ENCODE measurements around the gene TREX2. TPM values are rescaled to one million over a fixed set of nuclear protein-coding genes. Genes with fewer than 3 reads are reported as not detected.

Gene TREX2
- total and polyA plus RNA-seq, 10 of the 15 experiments (the other 5 are each of a cell fraction or from before 2014, with no cell fraction given) = 0.09 to 0.97 (median 0.60) TPM; not detected in 3

DNA sequence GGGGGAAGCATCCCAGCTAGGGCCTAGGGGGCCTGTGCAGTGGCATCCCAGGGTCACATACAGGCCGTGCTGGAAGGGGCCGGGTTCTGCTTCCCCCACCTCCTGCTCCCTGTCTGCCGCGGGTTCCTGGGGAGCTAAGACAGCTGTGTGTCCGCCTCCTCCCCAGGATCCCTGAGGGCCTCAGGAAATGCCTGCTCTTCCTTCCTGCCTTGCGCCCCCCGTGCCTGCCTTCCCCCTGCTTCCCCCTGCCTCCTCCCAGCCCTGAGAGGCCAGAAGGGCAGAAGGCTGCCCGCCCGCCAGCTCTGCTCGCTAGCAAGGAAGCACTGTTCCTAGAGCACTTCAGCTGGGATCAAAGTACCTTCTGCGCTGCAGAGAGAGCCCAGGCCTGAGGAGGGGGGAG, 46.1 kb upstream of the TREX2 start:
- Histone ChIP-seq H3K4me1 (ENCODE audit: control insufficient read depth, insufficient read depth, low read length) (no peaks in the 10 kb centered on the region), H3K9me3 (replicated peaks; ENCODE audit: control insufficient read depth, insufficient read depth, low read length) (no peaks in the 10 kb centered on the region; the same call in 2 of the 3 replicates), H2AFZ (ENCODE audit: control insufficient read depth, low read depth, low read length) (no peak overlapping the region), H3K4me2 (ENCODE audit: control insufficient read depth, insufficient read depth) (no peak overlapping the region), H3K36me3 (ENCODE audit: control insufficient read depth in 2 of 2, insufficient read depth in 2 of 2, low read length in 1 of 2) (no peaks in the 10 kb centered on the region), H4K20me1 (ENCODE audit: control insufficient read depth, insufficient read depth) (no peaks in the 10 kb centered on the region), H3K4me3 (no peak overlapping the region), H3K27ac (ENCODE audit: control insufficient read depth, insufficient read depth) (no peak overlapping the region), H3K9ac (ENCODE audit: control insufficient read depth, insufficient read depth, low read length) (no peak overlapping the region), H3K27me3 (replicated peaks in 1 of 2; ENCODE audit: control insufficient read depth in 2 of 2, insufficient read depth in 2 of 2, low read length in 1 of 2) (no peaks in the 10 kb centered on the region), H3K79me2 (ENCODE audit: control insufficient read depth, insufficient read depth, low read length) (no peaks in the 10 kb centered on the region)
- no peak for FAIRE-seq
- DNase-seq (ENCODE audit: low read depth, low spot score) = no peak
- 29% methylated on average over 11 of the region's 11 CpGs for WGBS (ENCODE audit: insufficient coverage, insufficient replicate concordance, low lambda C conversion rate, missing lambda C conversion rate)
- ChIA-PET SMC1A (ENCODE audit: uncharacterized antibody, unreplicated experiment) (no interaction called here), POLR2A (no interaction called here), CTCF (interaction anchor here (1.1 kb wide), 1 partner anchor 15 kb away, joined by 3 read pairs; no protein-coding TSS in a partner anchor), RAD21 (ENCODE audit: unreplicated experiment) (no interaction called here)
- intact Hi-C loops (cut with micrococcal nuclease; ENCODE audit: unreplicated experiment) (no loop called here), in situ Hi-C loops (cut with MboI) (no loop called here)
- no peak for ATAC-seq
- no TSS peak for BruUV-seq (replicated peaks)
- TF ChIP-seq POLR2AphosphoS5 (IDR thresholded peaks at IDR 0.05; ENCODE audit: low read length) (no peak), BCL11A (IDR thresholded peaks at IDR 0.05; ENCODE audit: low read depth, low read length) (no peak), YY1 (IDR thresholded peaks at IDR 0.05; ENCODE audit: low read depth, low read length) (no peak), EED (IDR thresholded peaks at IDR 0.05; ENCODE audit: low read depth) (no peak), MXI1 (IDR thresholded peaks at IDR 0.05; ENCODE audit: low read depth, low read length) (no peak), BRCA1 (IDR thresholded peaks at IDR 0.05; ENCODE audit: low read depth, low read length) (no peak), YBX1 (IDR thresholded peaks at IDR 0.05) (no peak), CHD2 (IDR thresholded peaks at IDR 0.05; ENCODE audit: borderline replicate concordance, low read depth, low read length) (no peak), STAT3 (IDR thresholded peaks at IDR 0.05; ENCODE audit: low read depth, low read length) (no peak), SREBF2 (IDR thresholded peaks at IDR 0.05; ENCODE audit: low read length) (no peak), REST (IDR thresholded peaks at IDR 0.05; ENCODE audit: low read depth, low read length) (no peak), ELK1 (IDR thresholded peaks at IDR 0.05; ENCODE audit: low read depth, low read length) (no peak)
- TF ChIP-seq, protein P1, sequence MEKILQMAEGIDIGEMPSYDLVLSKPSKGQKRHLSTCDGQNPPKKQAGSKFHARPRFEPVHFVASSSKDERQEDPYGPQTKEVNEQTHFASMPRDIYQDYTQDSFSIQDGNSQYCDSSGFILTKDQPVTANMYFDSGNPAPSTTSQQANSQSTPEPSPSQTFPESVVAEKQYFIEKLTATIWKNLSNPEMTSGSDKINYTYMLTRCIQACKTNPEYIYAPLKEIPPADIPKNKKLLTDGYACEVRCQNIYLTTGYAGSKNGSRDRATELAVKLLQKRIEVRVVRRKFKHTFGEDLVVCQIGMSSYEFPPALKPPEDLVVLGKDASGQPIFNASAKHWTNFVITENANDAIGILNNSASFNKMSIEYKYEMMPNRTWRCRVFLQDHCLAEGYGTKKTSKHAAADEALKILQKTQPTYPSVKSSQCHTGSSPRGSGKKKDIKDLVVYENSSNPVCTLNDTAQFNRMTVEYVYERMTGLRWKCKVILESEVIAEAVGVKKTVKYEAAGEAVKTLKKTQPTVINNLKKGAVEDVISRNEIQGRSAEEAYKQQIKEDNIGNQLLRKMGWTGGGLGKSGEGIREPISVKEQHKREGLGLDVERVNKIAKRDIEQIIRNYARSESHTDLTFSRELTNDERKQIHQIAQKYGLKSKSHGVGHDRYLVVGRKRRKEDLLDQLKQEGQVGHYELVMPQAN (conservative IDR thresholded peaks at IDR 0.05) = no peak
- TF ChIP-seq, protein P2, sequence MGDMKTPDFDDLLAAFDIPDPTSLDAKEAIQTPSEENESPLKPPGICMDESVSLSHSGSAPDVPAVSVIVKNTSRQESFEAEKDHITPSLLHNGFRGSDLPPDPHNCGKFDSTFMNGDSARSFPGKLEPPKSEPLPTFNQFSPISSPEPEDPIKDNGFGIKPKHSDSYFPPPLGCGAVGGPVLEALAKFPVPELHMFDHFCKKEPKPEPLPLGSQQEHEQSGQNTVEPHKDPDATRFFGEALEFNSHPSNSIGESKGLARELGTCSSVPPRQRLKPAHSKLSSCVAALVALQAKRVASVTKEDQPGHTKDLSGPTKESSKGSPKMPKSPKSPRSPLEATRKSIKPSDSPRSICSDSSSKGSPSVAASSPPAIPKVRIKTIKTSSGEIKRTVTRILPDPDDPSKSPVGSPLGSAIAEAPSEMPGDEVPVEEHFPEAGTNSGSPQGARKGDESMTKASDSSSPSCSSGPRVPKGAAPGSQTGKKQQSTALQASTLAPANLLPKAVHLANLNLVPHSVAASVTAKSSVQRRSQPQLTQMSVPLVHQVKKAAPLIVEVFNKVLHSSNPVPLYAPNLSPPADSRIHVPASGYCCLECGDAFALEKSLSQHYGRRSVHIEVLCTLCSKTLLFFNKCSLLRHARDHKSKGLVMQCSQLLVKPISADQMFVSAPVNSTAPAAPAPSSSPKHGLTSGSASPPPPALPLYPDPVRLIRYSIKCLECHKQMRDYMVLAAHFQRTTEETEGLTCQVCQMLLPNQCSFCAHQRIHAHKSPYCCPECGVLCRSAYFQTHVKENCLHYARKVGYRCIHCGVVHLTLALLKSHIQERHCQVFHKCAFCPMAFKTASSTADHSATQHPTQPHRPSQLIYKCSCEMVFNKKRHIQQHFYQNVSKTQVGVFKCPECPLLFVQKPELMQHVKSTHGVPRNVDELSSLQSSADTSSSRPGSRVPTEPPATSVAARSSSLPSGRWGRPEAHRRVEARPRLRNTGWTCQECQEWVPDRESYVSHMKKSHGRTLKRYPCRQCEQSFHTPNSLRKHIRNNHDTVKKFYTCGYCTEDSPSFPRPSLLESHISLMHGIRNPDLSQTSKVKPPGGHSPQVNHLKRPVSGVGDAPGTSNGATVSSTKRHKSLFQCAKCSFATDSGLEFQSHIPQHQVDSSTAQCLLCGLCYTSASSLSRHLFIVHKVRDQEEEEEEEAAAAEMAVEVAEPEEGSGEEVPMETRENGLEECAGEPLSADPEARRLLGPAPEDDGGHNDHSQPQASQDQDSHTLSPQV (IDR thresholded peaks at IDR 0.05) = no peak
